ENCODE results near the gene SLC4A11.

The SLC4A11 gene

GRCh38 chr20:3275064-3275935, 36.3 kb upstream of the SLC4A11 start:
- TF ChIP-seq POLR2AphosphoS5 (IDR thresholded peaks at IDR 0.05; ENCODE audit: low read depth, low read length) = no peak
- no peak for TF ChIP-seq PAX5 (IDR thresholded peaks at IDR 0.05; ENCODE audit: insufficient read depth, low read length, severe bottlenecking)
- no peak for TF ChIP-seq TAF1 (IDR thresholded peaks at IDR 0.05; ENCODE audit: low read depth, low read length)
- no peak for TF ChIP-seq SPI1 (IDR thresholded peaks at IDR 0.05; ENCODE audit: low read depth, low read length)
- TF ChIP-seq POLR2A (IDR thresholded peaks at IDR 0.05; ENCODE audit: low read depth, low read length) = no peak
- TF ChIP-seq POU2F2 (IDR thresholded peaks at IDR 0.05; ENCODE audit: low read depth, low read length) = no peak
- FAIRE-seq = peak; percentile 40
- DNase-seq (ENCODE audit: insufficient read length, low spot score) = no peak

GRCh38 chr20:3273371-3273770, 34.4 kb upstream of the SLC4A11 start:
- no peak for TF ChIP-seq POLR2AphosphoS5 (IDR thresholded peaks at IDR 0.05; ENCODE audit: low read depth, low read length)
- no peak for TF ChIP-seq PAX5 (IDR thresholded peaks at IDR 0.05; ENCODE audit: insufficient read depth, low read length, severe bottlenecking)
- TF ChIP-seq TAF1 (IDR thresholded peaks at IDR 0.05; ENCODE audit: low read depth, low read length) = no peak
- no peak for TF ChIP-seq POU2F2 (IDR thresholded peaks at IDR 0.05; ENCODE audit: low read depth, low read length)
- no peak for TF ChIP-seq SPI1 (IDR thresholded peaks at IDR 0.05; ENCODE audit: low read depth, low read length)
- no peak for TF ChIP-seq POLR2A (IDR thresholded peaks at IDR 0.05; ENCODE audit: low read depth, low read length)
- no peak for DNase-seq (ENCODE audit: insufficient read length, low spot score)
- no peak for FAIRE-seq

GRCh38 chr20:3270051-3270450, 31.1 kb upstream of the SLC4A11 start:
- FAIRE-seq (no peak), DNase-seq (ENCODE audit: insufficient read length, low spot score) (no peak)
- TF ChIP-seq SPI1 (IDR thresholded peaks at IDR 0.05; ENCODE audit: low read depth, low read length) (no peak), POLR2AphosphoS5 (IDR thresholded peaks at IDR 0.05; ENCODE audit: low read depth, low read length) (no peak), TAF1 (IDR thresholded peaks at IDR 0.05; ENCODE audit: low read depth, low read length) (no peak), POLR2A (IDR thresholded peaks at IDR 0.05; ENCODE audit: low read depth, low read length) (no peak), PAX5 (IDR thresholded peaks at IDR 0.05; ENCODE audit: insufficient read depth, low read length, severe bottlenecking) (no peak), POU2F2 (IDR thresholded peaks at IDR 0.05; ENCODE audit: low read depth, low read length) (no peak)

- TF ChIP-seq POLR2A (IDR thresholded peaks at IDR 0.05; ENCODE audit: low read depth, low read length) (no peak), TAF1 (IDR thresholded peaks at IDR 0.05; ENCODE audit: low read depth, low read length) (no peak), SPI1 (IDR thresholded peaks at IDR 0.05; ENCODE audit: low read depth, low read length) (no peak), POLR2AphosphoS5 (IDR thresholded peaks at IDR 0.05; ENCODE audit: low read depth, low read length) (no peak), POU2F2 (IDR thresholded peaks at IDR 0.05; ENCODE audit: low read depth, low read length) (no peak), PAX5 (IDR thresholded peaks at IDR 0.05; ENCODE audit: insufficient read depth, low read length, severe bottlenecking) (no peak)
- FAIRE-seq (no peak), DNase-seq (ENCODE audit: insufficient read length, low spot score) (no peak)
These were observed 23.6 kb upstream of the SLC4A11 start for GRCh38 chr20:3262566-3262965.

DNA sequence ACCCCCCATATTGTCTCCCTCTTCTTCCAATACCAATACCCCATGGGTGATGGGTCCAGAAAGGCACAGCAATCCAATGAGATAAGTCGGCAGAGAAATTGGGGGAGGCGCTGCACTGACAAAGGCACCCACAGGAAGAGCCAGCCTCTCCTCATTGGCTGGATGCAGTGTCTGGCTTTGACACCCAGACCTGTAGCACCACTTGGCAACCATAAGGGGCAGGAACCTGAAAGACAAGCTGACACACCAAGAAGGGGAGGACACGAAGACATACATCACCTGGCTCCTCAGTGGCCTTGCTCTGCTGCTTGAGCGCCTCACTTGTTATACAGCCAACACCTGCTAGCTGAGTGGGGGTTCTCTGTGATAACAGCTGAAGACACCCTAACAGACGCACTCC, 19.4 kb upstream of the SLC4A11 start:
- FAIRE-seq (no peak), DNase-seq (ENCODE audit: insufficient read length, low spot score) (no peak)
- no peak for TF ChIP-seq PAX5 (IDR thresholded peaks at IDR 0.05; ENCODE audit: insufficient read depth, low read length, severe bottlenecking)
- TF ChIP-seq TAF1 (IDR thresholded peaks at IDR 0.05; ENCODE audit: low read depth, low read length) = no peak
- TF ChIP-seq SPI1 (IDR thresholded peaks at IDR 0.05; ENCODE audit: low read depth, low read length) = no peak
- no peak for TF ChIP-seq POU2F2 (IDR thresholded peaks at IDR 0.05; ENCODE audit: low read depth, low read length)
- TF ChIP-seq POLR2A (IDR thresholded peaks at IDR 0.05; ENCODE audit: low read depth, low read length) = no peak
- TF ChIP-seq POLR2AphosphoS5 (IDR thresholded peaks at IDR 0.05; ENCODE audit: low read depth, low read length) = no peak

- FAIRE-seq (no peak), DNase-seq (ENCODE audit: insufficient read length, low spot score) (no peak)
- TF ChIP-seq POLR2A (IDR thresholded peaks at IDR 0.05; ENCODE audit: low read depth, low read length) (no peak), POLR2AphosphoS5 (IDR thresholded peaks at IDR 0.05; ENCODE audit: low read depth, low read length) (no peak), POU2F2 (IDR thresholded peaks at IDR 0.05; ENCODE audit: low read depth, low read length) (no peak), PAX5 (IDR thresholded peaks at IDR 0.05; ENCODE audit: insufficient read depth, low read length, severe bottlenecking) (no peak), TAF1 (IDR thresholded peaks at IDR 0.05; ENCODE audit: low read depth, low read length) (no peak)
These were observed 16.7 kb upstream of the SLC4A11 start for GRCh38 chr20:3255728-3256127.

GRCh38 chr20:3251806-3252205, 12.8 kb upstream of the SLC4A11 start:
- FAIRE-seq (no peak), DNase-seq (ENCODE audit: insufficient read length, low spot score) (no peak)
- TF ChIP-seq PAX5 (IDR thresholded peaks at IDR 0.05; ENCODE audit: insufficient read depth, low read length, severe bottlenecking) = no peak
- no peak for TF ChIP-seq POLR2A (IDR thresholded peaks at IDR 0.05; ENCODE audit: low read depth, low read length)
- TF ChIP-seq POU2F2 (IDR thresholded peaks at IDR 0.05; ENCODE audit: low read depth, low read length) = no peak
- no peak for TF ChIP-seq POLR2AphosphoS5 (IDR thresholded peaks at IDR 0.05; ENCODE audit: low read depth, low read length)
- no peak for TF ChIP-seq SPI1 (IDR thresholded peaks at IDR 0.05; ENCODE audit: low read depth, low read length)

DNA sequence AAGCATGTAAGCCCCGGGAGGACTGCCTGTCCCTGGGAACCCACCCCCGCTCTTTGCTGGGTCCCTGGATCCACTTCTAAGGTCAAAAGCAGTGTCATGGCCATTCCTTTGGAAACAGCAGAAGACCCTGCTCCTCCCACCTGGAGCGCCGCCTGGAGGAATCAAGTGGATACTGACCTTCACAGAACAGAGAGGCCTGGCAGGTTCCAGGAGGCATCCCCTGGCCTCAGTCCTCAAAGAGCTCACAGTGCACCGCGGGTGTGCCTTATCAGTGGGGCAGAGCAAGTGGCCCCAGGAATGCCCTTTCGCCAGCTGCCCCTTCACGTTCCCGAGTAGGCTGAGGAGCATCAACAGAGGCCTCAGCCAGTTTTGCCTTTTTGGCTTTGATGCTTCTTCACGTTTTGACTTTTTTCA, 11.1 kb upstream of the SLC4A11 start:
- DNase-seq (ENCODE audit: insufficient read length, low spot score) = no peak
- FAIRE-seq = no peak
- TF ChIP-seq TAF1 (IDR thresholded peaks at IDR 0.05; ENCODE audit: low read depth, low read length) (no peak), POU2F2 (IDR thresholded peaks at IDR 0.05; ENCODE audit: low read depth, low read length) (no peak), SPI1 (IDR thresholded peaks at IDR 0.05; ENCODE audit: low read depth, low read length) (no peak), POLR2A (IDR thresholded peaks at IDR 0.05; ENCODE audit: low read depth, low read length) (no peak)

GRCh38 chr20:3248993-3249347, 10.0 kb upstream of the SLC4A11 start:
- FAIRE-seq (no peak), DNase-seq (ENCODE audit: insufficient read length, low spot score) (no peak)
- TF ChIP-seq TAF1 (IDR thresholded peaks at IDR 0.05; ENCODE audit: low read depth, low read length) (no peak), POLR2A (IDR thresholded peaks at IDR 0.05; ENCODE audit: low read depth, low read length) (no peak), PAX5 (IDR thresholded peaks at IDR 0.05; ENCODE audit: insufficient read depth, low read length, severe bottlenecking) (no peak), SPI1 (IDR thresholded peaks at IDR 0.05; ENCODE audit: low read depth, low read length) (no peak), POU2F2 (IDR thresholded peaks at IDR 0.05; ENCODE audit: low read depth, low read length) (no peak), POLR2AphosphoS5 (IDR thresholded peaks at IDR 0.05; ENCODE audit: low read depth, low read length) (no peak)
